ENCODE data around the gene LSM14B.

Gene LSM14B

GRCh38 chr20:62178316-62179161 lies 56.3 kb downstream of the LSM14B start:
- in situ Hi-C loops (cut with MboI; ENCODE audit: low sequenced_read_pairs), result no loop called here

GRCh38 chr20:62179162-62179504 lies 56.9 kb downstream of the LSM14B start:
- in situ Hi-C loops (cut with MboI; ENCODE audit: low sequenced_read_pairs), result no loop called here

GRCh38 chr20:62181808-62182207 lies 59.5 kb downstream of the LSM14B start:
- in situ Hi-C loops (cut with MboI; ENCODE audit: low sequenced_read_pairs), result no loop called here

GRCh38 chr20:62182469-62183425 lies 60.5 kb downstream of the LSM14B start, which contains the start of gene MTG2:
MTG2 (plus strand) TSS chr20:62183028; CDS start chr20:62193421, 10,393 bp downstream.
- in situ Hi-C loops (cut with MboI; ENCODE audit: low sequenced_read_pairs), result no loop called here

- in situ Hi-C loops (cut with MboI; ENCODE audit: low sequenced_read_pairs), result no loop called here
Observed at GRCh38 chr20:62183426-62184142, 61.3 kb downstream of the LSM14B start.

Data from HL-60/S4 treated with phorbol 12-myristate 13-acetate at 8.2 ng/mL for 4 days and 3 days (cell line).